Stimulated activated CD4-positive, alpha-beta T cell treated with anti-CD3 and anti-CD28 coated beads, Interleukin-4, amount 100 ng/mL, for 24 hours (primary cell): Measurements from ENCODE around the gene LDAH.
"Not testable (repeated sequence)": the region's sequence is repeated elsewhere in the genome, so short reads cannot be mapped to it uniquely, and the experiment has no call there.

Experiments
- DNase-seq: peaks from one replicate; pipeline ENCODE4 v3.0.0-alpha.2; 2020

The LDAH gene

DNA sequence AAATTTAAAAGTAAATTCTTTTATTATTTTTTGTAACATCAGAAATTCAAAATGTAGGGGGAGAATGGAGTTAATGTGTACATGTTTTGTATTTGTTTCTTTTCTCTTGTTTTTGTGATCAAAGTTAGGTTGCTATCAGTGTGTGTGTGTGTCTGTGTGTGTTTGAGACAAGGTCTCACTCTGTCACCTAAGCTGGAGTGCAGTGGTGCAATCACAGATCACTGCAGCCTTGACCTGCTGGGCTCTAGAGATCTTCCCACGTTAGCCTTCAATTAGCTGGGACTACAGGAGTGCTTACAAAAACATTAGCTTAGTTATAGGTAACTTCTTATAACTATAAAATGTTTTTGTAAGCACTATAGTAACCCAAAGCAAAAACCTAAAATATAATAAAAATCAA, 105.3 kb downstream of the LDAH start:
- no peak for DNase-seq

DNA sequence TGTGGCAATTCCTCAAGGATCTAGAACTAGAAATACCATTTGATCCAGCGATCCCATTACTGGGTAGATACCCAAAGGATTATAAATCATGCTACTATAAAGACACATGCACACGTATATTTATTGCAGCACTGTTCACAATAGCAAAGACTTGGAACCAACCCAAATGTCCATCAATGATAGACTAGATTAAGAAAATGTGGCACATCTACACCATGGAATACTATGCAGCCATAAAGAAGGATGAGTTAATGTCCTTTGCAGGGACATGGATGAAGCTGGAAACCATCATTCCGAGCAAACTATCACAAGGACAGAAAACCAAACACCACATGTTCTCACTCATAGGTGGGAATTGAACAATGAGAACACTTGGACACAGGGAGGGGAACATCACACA, 106.7 kb downstream of the LDAH start:
- DNase-seq = not testable (repeated sequence)

DNA sequence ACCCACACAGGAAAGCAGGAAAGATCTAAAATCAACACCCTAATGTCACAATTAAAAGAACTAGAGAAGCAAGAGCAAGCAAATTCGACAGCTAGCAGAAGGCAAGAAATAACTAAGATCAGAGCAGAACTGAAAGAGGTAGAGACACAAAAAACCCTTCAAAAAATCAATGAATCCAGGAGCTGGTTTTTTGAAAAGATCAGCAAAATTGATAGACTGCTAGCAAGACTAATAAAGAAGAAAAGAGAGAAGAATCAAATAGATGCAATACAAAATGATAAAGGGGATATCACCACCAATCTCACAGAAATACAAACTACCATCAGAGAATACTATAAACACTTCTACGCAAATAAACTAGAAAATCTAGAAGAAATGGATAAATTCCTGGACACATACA, 108.5 kb downstream of the LDAH start:
- DNase-seq = not testable (repeated sequence)

DNA sequence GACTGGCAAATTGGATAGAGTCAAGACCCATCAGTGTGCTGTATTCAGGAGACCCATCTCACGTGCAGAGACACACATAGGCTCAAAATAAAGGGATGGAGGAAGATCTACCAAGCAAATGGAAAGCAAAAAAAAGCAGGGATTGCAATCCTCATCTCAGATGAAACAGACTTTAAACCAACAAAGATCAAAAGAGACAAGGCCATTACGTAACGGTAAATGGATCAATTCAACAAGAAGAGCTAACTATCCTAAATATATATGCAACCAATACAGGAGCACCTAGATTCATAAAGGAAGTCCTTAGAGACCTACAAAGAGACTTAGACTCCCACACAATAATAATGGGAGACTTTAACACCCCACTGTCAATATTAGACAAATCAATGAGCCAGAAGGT, 109.3 kb downstream of the LDAH start:
- DNase-seq = not testable (repeated sequence)

DNA sequence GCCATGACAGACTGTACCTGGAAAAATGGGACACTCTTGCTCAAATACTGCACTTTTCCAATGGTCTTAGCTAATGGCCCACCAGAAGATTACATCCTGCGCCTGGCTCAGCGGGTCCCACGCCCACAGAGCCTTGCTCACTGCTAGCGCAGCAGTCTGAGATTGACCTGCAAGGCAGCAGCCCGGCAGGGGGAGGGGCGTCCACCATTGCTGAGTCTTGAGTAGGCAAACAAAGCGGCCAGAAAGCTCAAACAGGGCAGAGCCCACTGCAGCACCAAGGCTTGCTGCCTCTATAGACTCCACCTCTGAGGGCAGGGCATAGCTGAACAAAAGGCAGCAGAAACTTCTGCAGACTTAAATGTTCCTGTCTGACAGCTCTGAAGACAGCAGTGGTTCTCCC, 111.3 kb downstream of the LDAH start:
- DNase-seq = not testable (repeated sequence)

DNA sequence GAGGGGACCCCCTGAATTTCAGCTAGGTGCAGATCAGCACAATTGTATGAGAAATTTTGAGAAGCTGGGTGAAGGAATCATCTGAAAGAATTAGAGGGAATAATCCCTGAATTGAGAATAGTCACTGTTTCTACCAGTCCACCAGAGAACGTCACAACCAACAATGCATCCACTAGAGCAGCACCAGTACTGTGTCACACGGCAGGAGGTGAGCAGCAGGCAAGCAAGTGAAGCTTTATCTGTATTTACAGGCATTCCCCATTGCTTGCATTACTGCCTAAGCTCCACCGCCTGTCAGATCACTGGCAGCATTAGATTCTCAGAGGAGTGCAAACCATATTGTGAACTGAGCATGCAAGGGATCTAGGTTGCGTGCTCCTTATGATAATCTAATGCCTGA, 115.3 kb downstream of the LDAH start:
- DNase-seq = no peak

DNA sequence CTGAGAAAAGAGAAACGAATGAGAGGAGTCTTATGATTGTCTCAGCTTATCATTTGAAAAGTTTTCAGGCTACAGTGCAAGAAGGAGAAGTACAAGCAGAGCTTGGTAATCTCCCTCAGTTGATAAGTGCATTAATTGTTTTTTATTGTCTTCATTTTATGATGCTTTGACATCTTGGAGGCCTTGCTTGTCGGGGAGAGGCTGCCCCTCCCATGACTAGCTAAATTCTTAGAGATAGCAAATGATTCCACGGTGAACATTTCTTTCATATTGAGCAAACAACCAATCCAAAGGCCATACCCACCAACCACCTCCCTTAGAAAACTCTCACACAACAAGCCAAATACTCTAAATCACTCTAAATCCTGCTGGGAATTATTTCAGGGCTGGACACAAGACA, 116.1 kb downstream of the LDAH start:
- DNase-seq = no peak

DNA sequence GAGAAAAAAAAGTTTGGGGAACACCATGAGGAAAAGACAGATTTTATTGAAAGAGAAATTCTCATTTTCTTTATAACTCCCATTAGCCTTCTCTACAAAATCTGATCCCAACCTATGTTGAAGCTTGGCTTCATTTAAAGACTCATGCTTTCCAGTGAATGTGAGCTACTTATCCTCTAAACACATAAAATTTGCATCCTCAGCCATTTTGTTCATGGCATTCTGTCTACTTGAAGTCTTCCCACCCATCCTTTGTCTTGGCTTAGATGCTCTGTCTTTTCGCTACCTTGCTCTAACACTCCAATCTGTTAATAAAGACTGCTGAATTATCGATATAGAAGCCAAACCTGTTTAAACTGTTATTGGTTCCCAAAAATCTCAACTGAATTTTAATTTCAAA, 116.7 kb downstream of the LDAH start:
- no peak for DNase-seq

DNA sequence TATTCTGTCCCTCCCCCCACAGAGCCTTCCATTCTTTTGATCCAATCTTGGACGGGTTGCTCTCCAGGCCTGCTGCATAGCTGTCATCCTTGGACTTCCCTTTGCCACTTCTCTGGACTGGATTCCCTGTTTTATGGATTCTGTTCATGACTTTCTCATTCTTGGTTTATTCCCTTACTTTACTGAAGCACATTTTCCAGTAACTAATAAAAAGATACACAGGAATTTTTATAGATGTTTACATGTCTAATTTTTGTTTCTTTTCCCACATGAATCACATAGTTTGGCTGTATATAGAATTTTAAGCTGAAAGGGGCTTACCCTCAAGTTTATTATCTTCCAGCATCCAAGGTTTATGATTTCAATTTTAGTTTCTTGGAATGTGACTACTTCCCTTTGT, 118.0 kb downstream of the LDAH start:
- DNase-seq = no peak

DNA sequence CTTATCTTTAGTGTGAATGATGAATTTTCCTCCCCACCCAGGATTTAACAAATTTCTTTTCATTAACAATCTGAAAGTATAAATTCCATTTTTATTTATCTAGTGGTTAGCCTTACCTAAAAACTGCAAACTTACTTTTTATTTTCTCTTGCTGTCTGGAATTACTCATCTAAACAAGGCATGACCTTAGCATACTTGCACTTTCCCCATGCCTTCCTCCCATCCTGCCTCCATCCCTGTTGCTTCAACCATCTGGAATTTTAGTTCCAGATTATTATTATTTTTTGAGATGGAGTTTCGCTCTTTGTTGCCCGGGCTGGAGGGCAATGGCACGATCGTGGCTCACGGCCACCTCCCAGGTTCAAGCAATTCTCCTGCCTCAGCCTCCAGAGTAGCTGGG, 120.3 kb downstream of the LDAH start:
- DNase-seq = no peak

DNA sequence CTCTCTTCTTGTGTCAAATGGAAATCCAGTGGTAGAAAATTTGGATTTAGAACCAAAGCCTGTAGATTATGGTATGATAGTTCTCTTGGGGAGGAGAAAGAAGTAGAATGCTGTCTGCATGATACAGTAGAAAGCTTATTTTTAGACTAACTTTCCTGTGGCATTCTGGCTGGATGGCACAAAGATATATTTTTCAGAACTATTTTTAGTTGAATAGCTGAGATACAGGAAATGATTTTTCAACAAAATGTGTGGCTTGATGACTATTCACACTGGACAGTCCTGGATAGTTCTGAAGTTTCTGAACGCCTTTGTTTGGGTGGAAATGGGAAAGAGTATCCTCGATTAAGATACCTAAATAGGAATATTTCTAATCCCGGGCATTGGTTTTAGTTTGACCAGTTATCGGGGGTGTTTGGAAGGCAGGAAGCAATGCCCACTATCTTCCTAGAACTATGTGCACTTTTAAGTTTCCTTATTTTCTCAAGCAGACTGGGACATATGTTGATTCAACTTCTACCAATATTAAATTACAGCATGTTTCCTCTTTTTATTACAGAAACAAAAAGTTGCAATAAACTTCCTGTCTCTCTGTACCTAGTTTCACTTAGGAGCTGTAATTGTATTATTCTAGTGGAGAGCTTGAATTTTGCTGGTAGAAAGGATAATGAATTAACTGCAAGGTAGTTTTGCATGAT, 123.8 kb downstream of the LDAH start:
- DNase-seq = no peak

DNA sequence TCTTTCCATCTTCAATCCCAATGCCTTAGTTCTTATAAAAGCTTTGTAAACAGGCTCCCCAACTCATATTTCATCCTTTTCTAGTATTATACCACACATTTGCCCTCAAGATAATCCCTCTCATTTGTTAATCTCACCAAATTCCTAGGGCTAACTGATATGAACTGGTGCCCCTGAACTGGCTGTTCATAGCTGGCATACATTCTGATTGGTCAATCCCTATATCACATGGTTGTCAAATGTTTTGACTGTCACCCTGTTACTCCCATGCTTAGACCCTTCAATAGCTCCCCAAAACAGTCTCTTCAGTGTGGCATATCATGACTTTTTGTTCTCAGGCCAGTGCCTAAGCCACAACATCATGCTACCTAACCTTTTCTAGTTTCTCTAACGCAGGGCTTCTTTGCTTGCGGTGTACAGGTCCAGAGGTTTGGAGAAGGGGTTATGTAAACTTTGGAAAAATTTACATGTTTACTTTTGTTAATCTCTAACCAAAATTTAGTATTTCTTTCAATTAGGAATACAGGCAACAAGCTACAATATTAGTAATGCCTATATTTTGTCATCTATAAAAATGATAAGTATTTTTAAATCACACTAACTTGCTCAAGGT, 125.5 kb downstream of the LDAH start:
- DNase-seq = no peak

DNA sequence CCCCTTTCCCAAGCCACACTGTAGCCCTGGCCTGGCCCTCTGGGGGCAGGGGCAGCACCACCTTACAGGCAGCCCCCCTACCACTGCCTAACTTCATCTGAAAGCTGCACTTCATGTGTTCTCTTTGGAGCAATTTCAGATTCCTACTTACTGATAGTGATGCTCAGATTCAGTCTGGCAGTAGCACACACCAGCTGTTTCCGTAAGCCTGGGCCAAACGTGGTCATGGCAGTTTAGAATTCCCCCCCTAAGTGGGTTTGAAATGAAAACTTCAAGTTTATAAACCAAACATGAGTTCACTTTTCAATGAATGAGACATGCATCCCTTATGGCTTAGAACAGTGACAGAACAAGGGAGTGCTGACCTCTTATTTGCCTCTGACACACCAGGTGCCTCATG, 126.5 kb downstream of the LDAH start:
- DNase-seq = no peak

DNA sequence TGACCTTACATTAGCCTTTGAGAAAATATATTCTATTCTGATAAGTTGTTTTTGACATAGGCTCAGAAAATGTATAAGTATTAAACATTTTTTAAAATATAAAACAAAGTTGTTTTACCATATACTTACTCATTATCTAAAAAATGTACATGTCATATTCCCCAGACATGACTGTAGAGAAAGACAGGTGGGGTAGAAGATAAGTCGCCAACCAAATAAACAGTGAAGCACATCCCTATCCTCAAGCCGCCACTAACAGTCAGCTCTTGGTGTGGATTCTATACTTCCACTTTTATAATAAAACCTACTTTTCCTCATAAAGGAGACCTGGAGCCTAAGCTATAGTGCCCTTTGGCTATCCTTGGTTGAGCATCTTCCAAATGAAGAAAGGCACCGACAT, 129.6 kb downstream of the LDAH start:
- DNase-seq = no peak

DNA sequence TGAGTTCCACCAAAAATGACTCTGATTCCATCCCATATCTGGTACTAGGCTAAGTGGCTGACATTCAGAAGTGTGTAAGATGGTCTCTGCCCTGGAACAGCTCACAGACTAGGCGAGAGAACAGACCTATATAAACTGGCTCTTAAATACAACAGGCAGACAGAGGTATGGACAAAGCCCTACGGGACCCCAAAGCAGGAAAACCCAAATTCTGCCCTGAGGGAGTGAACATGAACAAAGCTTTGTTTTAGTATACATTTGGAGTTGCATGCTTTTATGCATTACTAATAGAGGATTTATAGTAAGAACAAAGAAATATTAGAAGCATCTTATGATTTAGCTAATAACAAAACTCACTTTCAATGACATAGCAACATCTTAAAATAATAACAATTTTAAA, 130.8 kb downstream of the LDAH start:
- no peak for DNase-seq

DNA sequence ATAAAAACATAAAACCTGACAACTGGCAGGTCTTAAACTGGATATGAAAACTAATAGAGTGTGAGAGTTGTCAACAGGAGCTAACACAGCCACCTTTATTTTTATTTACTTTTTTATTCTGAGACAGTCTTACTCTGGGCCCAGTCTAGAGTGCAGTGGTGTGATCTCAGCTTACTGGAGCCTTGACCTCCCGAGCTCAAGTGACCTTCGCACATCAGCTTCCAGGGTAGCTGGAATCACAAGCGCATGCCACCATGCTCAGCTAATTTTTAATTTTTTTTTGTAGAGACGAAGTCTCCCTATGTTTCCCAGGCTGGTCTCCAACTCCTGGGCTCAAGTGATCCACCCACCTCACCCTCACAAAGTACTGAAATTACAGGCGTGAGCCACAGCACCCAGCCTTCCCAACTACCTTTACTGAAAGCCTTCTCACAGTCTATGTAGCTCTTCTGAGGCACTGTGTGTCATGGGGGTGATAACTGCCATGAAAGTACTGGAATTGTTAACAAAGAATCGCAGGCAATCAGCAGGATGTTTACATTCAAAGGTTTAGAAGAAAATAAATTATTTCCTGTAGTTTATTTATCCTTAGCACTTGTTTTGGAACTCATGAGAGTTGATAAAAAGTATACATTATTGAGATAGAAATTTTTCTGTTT, 131.7 kb downstream of the LDAH start:
- no peak for DNase-seq

DNA sequence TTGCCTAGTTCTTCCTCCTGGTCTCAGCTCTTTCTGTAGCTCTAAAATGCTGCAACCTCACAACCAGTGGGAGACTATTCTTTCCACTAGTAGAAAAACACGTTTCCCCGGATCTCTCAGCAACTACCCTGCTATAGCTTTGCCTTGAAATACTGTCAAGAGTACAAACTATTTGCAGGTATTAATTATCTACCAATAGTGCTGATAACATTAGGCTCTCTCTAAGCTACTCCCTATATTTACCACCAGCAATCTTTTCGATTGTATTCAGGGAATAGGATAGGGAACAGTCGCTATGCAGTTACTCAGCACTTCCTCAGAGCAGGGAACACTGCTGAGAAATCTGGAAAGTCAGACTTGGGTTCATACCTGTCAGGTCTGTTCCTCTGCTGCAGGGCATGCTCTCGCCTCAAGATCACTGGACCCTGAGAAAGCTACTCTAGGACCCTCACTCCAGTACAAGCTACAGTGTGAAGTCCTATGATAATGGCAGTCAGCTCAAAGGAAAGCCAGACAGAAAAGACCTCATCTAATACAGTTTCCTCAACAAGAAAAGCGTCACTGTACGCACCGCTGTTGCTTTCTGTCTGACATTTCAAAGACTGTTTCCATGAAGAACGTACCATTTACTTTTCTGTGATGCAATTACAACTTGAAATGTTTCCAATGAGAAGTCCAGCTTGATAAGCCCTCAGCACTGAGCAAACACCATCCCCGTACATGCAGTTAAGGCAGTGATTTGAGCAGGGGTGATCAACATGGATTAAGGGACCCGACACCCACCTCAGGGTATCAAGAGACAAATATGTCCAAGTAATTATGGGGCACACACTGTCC, 133.3 kb downstream of the LDAH start:
- no peak for DNase-seq

DNA sequence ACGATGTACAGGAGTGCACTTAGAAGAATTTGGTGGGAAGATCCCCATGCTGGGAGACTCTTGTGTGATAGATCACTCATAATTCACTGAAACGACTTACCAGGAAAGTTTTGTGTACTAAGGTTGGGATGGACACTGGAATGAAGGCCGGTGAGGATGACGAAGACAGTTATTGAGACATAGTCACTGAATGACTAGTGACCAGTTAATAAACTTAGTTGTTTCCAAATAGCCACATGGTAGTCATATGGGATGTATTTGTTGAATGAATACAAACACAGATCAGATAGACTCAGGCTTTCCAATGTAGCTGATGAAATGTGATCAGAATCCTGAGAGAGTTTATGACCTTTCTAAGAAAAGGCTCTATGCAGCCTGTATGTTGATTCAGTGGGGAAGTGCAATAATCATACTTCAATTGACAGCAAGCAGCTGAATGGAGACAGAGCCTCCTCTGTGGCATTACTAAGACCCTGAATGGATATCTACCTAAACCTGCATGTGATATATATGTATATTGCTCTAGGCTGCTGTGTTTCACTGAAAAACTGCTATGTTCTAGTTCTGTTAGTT, 135.6 kb downstream of the LDAH start:
- no peak for DNase-seq

DNA sequence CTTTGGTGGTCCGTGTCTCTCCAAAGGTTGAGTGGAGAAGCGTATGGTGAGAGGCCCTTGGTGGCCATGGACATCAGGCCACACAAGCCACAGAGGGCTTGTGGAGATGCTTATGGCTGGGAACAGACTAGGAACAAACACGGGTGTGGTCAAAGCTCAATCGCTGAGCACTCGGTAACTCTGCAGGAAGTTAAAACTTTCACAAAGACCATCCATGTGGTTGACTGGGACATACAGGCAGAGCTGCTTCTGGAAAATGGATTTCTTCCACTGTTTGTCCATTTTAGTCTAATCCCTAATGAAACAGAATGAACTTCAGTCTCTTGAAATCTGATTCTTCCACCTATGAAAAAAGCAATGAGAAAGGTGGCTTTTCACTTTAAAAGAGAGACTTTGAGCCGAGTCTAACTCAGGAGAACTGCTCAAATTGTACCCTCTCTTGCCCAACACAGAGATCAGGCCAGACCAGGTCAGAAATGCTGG, 138.3 kb downstream of the LDAH start:
- no peak for DNase-seq

DNA sequence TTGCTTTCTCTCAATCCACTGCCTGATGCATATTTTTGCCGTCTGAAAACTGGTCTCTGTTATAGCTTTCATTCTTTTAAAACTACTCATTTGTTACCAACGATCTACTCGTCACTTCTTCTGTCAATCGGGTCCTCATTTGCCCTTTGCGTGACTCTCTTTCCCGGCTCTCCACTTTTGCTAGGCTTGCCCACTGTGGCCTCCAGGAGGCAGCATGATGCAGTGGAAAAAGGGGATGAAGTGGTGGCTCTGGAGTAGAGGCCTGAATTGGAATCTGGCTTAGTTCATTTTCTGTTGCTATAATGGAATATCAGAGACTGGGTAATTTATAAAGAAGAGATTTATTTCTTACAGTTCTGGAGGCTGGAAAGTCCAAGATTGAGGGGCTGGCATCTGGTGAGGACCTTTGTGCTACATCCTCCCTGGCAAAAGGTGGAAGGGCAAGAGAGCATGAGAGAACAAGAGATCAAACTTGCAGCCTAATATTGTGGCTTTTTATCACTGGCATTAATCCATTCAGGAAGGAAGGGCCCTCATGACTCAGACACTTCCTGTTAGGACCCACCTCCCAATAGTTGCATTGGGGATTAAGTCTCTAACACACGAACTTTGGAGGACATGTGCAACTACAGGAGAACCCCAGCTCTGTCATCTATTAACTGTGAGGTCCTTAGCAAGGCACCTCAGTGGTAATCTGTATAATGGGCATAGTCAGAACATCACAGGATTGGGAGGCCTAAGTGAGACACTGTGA, 140.6 kb downstream of the LDAH start:
- no peak for DNase-seq

DNA sequence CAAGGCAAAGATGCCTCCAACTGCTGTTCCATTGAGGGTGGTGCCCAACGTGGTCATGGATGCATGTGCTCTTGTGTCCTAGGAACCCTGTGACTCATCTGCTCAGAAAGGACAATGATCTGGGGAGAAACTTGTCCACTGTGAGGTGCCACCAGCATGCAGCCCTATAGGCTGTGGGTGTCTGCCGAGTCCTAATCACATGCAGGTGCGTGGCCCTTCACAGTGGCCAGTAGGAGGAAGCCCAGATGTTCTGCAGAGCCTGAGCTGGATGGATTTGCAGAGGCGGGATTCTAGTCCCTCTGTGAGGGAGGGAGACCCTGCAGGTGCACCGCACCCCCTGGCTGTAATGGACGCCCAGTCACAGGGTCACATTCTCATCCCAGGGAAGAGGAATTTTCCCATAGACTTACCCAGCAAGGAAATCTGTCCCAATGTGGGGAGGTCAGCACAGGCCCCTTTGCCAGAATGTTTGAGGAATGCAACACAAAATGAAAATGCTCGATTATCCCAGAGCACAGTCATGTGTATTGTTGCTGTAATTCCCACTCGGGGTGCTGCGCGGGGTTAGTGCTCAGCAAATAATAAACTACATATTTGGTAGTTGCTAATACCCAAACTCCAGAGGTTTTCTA, 142.0 kb downstream of the LDAH start:
- no peak for DNase-seq

DNA sequence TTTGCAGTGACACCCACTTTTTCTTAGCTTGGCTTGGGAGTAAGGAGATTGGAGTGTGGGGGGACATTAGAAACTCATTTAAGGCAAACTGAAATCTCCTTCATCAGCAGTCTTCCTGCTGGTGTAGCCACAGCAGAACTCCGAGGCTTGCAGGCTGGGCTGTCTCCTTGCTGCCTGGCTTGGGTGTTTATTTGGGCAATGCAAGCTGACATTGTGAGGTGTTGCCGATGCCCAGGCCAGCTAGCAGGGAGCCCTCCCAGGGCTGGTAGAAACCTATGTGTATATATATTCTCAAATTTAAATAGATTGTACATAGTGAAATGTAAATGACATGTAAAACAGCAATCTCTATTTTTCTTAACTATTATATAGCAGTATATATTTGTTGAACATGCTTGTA, 144.1 kb downstream of the LDAH start:
- no peak for DNase-seq
